Left renal cortex interstitium (tissue), 4 donors: Measurements from ENCODE around the gene PCOLCE2. TPM values are rescaled to one million over a fixed set of nuclear protein-coding genes. Genes with fewer than 3 reads are reported as not detected.

Experiments used
- DNase-seq, 4 donors: peaks; one replicate each; pipeline ENCODE4 v3.0.0-alpha.2; 2013; ENCODE audit warnings: low read depth in 4 of 4, low spot score in 2 of 4, missing footprints in 1 of 4
- polyA plus RNA-seq, 4 donors: library from polyadenylated mRNA; unstranded; fragments of 120-200 nt; gene quantifications; one replicate each; pipeline ENCODE4 v1.2.1, GENCODE V29; 2013; ENCODE audit not compliant: insufficient read length in 4 of 4

PCOLCE2 gene
- polyA plus RNA-seq: 1 to 10 TPM; 4.0 to 5.9 (median 4.9) TPM

GRCh38 chr3:142888481-142889211 is at the start of gene PCOLCE2:
Gene PCOLCE2 (minus strand): TSS chr3:142889083. CDS start chr3:142888896, 187 bp downstream.
- DNase-seq: peak in 2 of 4 donors; percentile 31 to 45

GRCh38 chr3:142935963-142936362 is 47.1 kb upstream of the PCOLCE2 start:
- DNase-seq: no peak

DNA sequence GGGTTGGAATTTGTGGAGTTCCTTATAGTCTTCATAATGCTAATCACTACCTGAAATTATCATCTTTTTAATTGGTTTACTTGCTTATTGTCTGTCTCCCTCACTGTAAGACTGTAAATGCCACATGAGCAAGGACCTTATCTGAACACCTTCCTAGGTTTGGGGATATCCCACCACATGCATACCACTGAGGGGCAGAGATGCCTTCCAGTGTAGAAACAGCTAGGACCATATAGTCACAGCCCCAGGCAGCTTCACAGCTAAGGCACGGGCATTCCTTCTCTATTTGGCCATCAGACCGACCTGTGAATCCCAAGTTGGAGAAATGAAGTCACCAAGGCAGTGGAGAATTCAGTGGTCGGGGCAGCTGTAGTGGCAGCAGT is 46.0 kb upstream of the PCOLCE2 start:
- no peak for DNase-seq

DNA sequence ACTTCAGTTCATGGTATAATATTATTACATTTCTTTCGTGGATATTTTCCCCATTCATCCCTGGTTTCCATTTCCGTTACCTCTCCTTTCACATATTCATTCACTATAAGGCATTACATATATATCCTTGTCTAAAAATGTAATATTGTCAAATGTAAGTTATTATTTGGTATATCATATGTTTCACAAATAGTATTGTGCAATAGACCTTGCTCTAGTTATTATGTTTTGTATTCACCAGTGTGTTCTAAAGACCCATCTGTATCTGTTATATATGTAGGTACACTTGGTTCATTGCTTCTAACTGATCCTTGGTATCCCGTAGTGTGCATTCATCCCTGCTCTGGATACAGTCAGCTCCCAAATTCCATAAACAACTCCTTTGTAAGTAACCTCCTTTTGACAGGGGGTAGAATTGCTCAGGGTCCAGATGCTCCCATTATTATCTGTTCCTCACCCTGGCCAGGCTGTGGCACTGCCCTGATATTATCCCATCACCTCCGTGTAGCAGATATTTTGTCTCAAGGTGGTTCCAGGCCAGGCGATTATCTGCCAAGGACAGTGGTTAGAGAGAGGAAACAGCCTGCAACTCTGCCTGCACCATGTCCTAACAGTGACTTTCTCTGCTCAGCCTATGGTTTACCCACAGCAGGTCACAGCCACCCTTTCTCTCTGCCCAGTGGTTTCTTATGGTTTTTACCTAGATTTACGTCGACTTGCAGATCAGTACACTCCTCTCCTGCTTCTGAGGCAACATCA is 45.4 kb upstream of the PCOLCE2 start:
- DNase-seq: no peak

DNA sequence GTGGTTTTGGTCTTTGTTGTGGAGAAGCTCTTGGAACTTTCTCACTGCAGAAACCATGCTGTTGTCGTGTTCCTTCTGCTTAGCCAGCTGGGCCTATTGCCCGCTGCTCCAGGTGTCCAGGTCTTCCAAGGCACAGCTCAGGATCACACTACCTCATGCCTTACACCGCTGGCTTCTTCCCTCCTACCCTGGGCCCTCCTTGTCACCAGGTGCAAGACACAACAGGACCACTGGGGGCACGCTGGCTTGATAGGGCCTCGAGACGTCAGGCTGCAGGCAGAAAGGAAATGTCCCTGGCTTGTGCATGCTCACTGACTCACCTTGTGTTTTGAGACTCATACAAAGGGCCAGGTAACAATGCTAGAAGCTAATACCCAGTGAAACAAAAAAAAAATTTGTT is 42.3 kb upstream of the PCOLCE2 start:
- DNase-seq: no peak

GRCh38 chr3:142930463-142930862 is 41.6 kb upstream of the PCOLCE2 start:
- DNase-seq: no peak

DNA sequence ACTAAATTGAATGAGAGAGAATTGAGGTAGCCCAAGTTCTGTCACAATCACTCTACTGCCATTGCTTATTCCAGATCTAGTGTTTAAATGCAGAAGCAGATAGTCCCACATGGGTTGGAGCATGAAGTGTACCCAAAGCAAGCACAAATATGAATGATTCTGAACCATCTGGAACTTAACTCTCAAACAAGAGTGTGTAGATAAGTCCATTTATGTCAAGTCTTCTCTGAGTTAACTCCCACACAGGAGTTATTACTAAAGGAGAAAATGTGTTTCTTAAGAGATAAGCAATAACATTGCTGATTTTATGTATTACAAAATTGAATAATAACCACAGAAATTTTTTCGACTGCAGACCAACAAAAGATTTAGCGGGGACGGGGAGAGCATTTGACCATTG is 41.0 kb upstream of the PCOLCE2 start:
- DNase-seq: no peak

GRCh38 chr3:142929109-142929508 is 40.2 kb upstream of the PCOLCE2 start:
- DNase-seq: no peak

DNA sequence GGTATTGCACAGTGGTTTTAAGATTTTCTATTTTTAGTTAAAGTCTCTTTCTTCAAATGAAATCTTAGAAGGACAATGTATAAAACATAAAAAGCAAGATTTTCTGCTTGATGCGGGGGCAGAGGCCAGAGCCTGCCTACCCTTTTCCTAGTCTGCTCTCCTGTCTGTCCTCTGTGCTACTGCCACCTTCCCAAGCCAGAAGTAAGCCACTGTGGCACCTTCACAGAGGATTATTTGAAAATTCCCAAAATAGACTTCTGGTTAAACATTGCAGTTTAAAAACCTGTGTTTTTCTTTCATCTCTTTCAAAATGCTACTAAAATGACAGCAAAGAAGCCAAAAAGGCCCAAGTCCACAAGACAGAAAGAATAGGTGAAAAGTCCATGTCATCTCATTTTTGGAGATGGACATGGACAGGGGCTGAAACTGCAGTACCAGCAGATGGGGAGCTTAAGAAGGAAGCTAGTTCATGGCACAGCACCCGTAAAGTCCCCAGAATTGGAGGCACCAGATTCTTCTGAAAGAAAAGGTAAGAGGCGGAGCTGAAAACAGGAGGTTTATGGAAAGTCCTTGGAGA is 37.6 kb upstream of the PCOLCE2 start:
- no peak for DNase-seq

- no peak for DNase-seq
Measured at GRCh38 chr3:142925140-142925539, 36.3 kb upstream of the PCOLCE2 start.

DNA sequence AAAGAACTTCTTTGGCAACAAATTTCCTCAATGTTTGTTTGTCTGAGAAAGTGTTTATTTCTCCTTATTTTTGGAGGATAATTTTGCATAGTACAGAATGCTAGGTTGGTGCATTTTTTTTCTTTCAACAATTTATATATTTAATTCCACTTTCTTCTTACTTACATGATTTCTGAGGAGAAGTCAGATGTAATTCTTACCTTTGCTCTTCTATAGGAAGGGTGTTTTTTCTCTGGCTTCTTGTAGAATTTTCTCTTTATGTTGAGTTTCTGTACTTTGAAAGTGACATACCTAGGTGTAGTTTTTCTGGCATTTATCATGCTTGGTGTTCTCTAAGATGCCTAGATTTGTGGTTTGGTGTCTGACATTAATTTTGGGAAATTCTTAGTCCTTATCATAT is 34.8 kb upstream of the PCOLCE2 start:
- DNase-seq: no peak

DNA sequence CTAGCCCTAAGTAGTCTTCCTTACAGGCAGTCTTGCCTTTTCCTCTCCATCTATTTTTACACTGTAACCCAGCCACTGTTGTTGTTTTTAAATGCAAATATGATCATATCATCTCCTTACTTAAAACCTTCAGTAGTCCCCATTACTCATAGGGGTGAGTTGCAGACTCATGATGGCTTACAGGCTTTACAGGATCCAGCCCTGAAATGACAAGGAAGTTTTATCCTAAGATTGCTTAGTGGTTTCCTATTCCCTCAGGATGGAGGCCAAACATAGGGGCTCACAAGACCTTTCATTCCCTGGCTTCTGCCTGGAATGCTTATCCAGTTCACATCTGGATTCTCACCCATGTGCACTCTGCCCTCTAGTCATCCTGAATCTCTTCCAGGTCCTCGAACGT is 27.7 kb upstream of the PCOLCE2 start:
- no peak for DNase-seq

- no peak for DNase-seq
Measured at GRCh38 chr3:142915636-142916035, 26.8 kb upstream of the PCOLCE2 start.

GRCh38 chr3:142914286-142914811 is 25.5 kb upstream of the PCOLCE2 start:
- no peak for DNase-seq

DNA sequence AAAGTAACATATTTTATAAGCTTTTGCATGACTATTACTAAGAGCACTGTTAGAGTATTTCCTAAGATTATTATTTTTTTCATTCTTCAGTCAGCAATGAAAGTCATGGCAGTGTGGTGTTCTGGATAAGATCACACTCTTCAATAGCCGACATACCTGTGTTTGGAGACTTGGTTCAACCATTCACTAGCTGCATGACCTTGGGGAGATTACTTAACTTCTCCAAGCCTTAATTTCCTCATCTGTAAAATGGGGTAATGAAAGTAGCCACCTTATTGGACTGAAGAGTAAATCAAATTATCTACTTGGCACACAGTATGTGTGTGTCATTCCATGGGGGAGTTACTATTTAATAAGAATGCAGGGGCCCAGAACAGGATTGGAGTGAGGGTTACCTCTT is 24.5 kb upstream of the PCOLCE2 start:
- DNase-seq: no peak

DNA sequence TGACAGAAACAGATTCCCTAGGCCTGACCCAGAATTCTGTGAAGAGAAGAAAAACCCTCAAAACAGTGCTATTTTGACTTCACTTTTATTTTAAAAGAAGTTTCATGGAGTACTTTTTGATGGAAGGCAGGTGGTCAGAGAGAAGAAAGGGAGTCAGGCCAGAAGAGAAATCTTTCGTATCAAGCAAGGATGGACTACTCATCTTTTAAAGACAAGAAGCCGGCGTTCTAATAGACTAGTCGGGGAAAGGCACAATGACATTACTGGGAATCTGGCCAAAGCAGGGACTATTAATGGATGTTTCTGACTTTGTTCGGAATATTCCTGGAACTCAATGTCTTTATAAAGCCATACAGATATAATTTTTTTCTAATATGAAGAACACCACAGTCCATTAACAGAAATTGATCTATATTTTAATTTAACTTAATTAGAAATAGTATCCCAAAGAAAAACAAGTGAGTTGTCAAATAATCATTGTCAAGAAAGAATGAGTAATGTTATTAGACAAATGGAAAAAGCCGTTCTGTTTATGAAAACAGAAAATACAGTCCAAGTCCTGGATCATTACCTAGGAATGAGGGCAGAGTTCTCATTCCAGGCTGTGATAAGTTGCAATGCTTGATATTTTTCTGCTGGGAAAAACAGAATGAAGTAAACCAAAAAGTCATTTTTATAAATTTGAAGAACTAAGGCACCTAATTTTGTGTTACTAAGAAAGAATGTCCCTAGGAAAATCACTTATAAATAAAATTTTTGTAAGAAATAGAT is 23.7 kb upstream of the PCOLCE2 start:
- DNase-seq: no peak

DNA sequence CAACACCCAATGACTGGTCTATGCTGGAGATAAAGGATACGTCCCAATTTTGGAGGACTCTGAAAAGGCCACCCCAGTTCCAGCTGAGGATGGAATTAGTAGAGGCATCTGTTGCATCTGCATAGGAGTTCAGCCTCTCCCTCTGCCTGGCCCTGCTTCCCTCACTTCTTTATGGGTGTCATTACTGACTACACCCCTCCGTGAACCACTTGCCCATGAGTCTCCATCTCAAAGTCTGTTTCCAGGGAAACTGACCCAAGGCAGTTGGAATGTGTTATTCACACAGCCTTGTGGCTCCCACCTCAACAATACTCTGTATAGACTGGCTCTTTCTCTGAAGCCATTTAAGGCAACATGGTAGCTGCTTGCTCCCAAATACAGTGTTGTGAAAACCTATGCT is 21.4 kb upstream of the PCOLCE2 start:
- no peak for DNase-seq

GRCh38 chr3:142909282-142909681 is 20.4 kb upstream of the PCOLCE2 start:
- DNase-seq: no peak

DNA sequence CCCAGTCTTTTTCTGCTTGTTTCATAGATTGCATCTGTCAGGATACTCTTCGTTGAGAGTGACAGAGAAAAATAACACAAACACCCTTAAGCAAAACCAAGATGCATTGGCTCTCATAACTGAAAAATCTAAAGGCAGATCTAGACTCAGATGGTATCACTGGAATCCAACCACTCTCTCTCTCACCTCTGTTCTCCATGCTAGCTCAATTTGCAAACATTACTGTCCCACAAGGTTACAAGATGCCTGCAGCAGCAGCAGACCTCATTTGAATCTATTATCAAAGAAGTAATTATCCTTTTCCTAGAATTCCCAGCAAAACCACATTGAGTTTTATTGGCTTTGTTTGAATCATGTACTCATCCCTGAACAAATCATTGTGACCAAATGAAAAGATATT is 19.1 kb upstream of the PCOLCE2 start:
- no peak for DNase-seq

DNA sequence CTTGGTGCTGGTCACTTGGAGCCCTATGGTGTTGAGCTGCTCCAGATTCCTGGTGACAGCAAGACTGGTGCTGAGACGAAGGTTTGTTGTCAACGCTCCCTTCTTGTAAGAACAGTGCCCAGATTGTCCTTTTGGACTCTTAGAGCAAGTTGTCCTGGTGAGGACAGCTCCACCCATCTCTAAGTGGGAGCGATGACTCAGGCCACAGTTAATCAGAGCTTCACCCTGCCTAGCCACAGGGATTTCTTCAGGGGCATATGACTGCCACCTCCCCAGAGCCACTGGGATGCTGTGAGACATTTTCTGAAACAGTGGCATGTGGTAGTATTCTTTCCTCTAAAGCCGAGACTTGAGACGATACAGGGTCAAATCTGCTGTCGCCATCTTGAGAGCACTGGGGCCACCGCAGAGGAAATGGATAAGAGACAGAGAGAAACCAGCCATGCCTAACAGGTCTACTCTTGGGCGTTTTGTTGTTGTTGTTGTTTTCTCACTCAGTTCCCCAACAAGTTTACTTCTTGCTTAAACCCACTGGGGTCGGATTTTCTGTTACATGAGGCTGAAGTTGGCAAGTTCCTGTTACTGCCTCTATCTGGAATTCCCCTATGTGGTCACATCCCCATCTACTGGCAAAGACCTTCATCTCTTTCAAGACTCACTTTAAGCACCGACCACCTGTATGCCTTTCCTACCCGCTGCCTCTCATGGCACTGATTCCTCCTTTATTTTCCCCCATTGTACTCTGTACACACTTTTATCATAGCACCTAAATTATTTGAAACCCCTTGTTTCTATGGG is 16.0 kb upstream of the PCOLCE2 start:
- no peak for DNase-seq
